GM18951 (cell line): Measurements from ENCODE around the gene DGKD.

Experiments
- POLR2A ChIP-seq: IDR thresholded peaks from 4 replicates; pipeline ENCODE4 v1.6.1; 2011; ENCODE audit warnings: mild to moderate bottlenecking; ENCODE audit not compliant: insufficient read length, insufficient read depth; ENCODE audit errors: extremely low read depth
- in situ Hi-C: fragments of 300-500 bp; cut with MboI; formaldehyde crosslinking; loops from one replicate; pipeline ENCODE4 v1.12.0; 2022; ENCODE audit warnings: low sequenced_read_pairs, mixed read lengths, inconsistent platforms; ENCODE audit not compliant: unreplicated experiment

DGKD gene

GRCh38 chr2:233418052-233418760 is 63.9 kb downstream of the DGKD start:
- in situ Hi-C loops: no loop called here
- no peak for TF ChIP-seq POLR2A

- in situ Hi-C loops: no loop called here
- TF ChIP-seq POLR2A: peak; percentile 28
Measured at GRCh38 chr2:233418761-233419546, 64.7 kb downstream of the DGKD start.

- in situ Hi-C loops: no loop called here
- no peak for TF ChIP-seq POLR2A
Measured at GRCh38 chr2:233419602-233420391, 65.5 kb downstream of the DGKD start.

GRCh38 chr2:233421091-233421816 is 67.0 kb downstream of the DGKD start:
- no peak for TF ChIP-seq POLR2A
- in situ Hi-C loops: no loop called here

GRCh38 chr2:233422050-233422639 is 67.9 kb downstream of the DGKD start:
- in situ Hi-C loops: no loop called here
- TF ChIP-seq POLR2A: peak; percentile 29

- in situ Hi-C loops: no loop called here
- TF ChIP-seq POLR2A: no peak
Measured at GRCh38 chr2:233422649-233423551, 68.6 kb downstream of the DGKD start.

GRCh38 chr2:233423552-233423860 is 69.2 kb downstream of the DGKD start:
- in situ Hi-C loops: no loop called here
- TF ChIP-seq POLR2A: no peak

- no peak for TF ChIP-seq POLR2A
- in situ Hi-C loops: no loop called here
Measured at GRCh38 chr2:233424154-233424951, 70.1 kb downstream of the DGKD start.

- in situ Hi-C loops: no loop called here
- TF ChIP-seq POLR2A: no peak
Measured at GRCh38 chr2:233426619-233427342, 72.5 kb downstream of the DGKD start.

GRCh38 chr2:233428008-233428407 is 73.7 kb downstream of the DGKD start:
- TF ChIP-seq POLR2A: no peak
- in situ Hi-C loops: no loop called here

GRCh38 chr2:233428438-233428837 is 74.1 kb downstream of the DGKD start:
- no peak for TF ChIP-seq POLR2A

More at GRCh38 chr2:233428438-233428837, 74.1 kb downstream of the DGKD start:
- in situ Hi-C loops: no loop called here
